SK-N-SH (cell line): ENCODE results near the gene SREBF2. TPM values are rescaled to one million over a fixed set of nuclear protein-coding genes. Genes with fewer than 3 reads are reported as not detected.

Experiments
- CTCF ChIA-PET: fragments of 300-600, 350-600 bp; formaldehyde crosslinking; extraction: SDS; loops from one replicate; lab custom pipeline; 2021; lab: Yijun Ruan, JAX
- POLR2A ChIA-PET: fragments of 350-600 bp; sonication (Branson Sonifier 250); formaldehyde crosslinking; extraction: SDS; loops from one replicate; lab custom pipeline; 2020; ENCODE audit warnings: antibody characterized with exemption, inconsistent platforms; lab: Yijun Ruan, JAX
- DNase-seq: peaks from one replicate; pipeline ENCODE4 v3.0.0; 2012
- H2AFZ ChIP-seq: fragments of 200-600 bp; sonication (generic); 2 replicates; pipeline ENCODE4 v1.8.1; 2016; ENCODE audit warnings: antibody characterized with exemption, mild to moderate bottlenecking, low read depth
- H3F3A ChIP-seq: fragments of 200-600 bp; sonication (generic); replicated peaks from 2 replicates; pipeline ENCODE3; 2016; ENCODE audit warnings: antibody characterized with exemption, mild to moderate bottlenecking; ENCODE audit not compliant: insufficient read depth
- H3K27ac ChIP-seq, 2 experiments: fragments of 200-500 bp in 1 of 2; fragments of 200-600 bp in 1 of 2; sonication (Bioruptor generic) in 1 of 2; sonication (generic), shearing (Covaris generic) in 1 of 2; 2 replicates each; pipeline versions ENCODE4 v1.5.1 to v1.6.1; 2014 to 2016; ENCODE audit warnings: low read depth in 2 of 2, inconsistent platforms in 1 of 2, low read length in 1 of 2, mild to moderate bottlenecking in 1 of 2, mixed read lengths in 1 of 2
- H3K27me3 ChIP-seq: fragments of 200-600 bp; sonication (generic), shearing (Covaris generic); 2 replicates; pipeline ENCODE4 v1.6.1; 2016; ENCODE audit warnings: mixed run types; ENCODE audit not compliant: insufficient read depth
- H3K36me3 ChIP-seq, 2 experiments: fragments of 200-500 bp in 1 of 2; fragments of 200-600 bp in 1 of 2; sonication (Bioruptor generic) in 1 of 2; sonication (generic) in 1 of 2; replicated peaks in 1 of 2; 2 replicates each; pipeline versions ENCODE3 to v1.5.1; 2014 to 2016; ENCODE audit warnings: low read length in 1 of 2, mild to moderate bottlenecking in 1 of 2; ENCODE audit not compliant: insufficient read depth in 2 of 2, control insufficient read depth in 1 of 2
- H3K4me1 ChIP-seq, 2 experiments: fragments of 200-500 bp in 1 of 2; fragments of 200-600 bp in 1 of 2; sonication (Bioruptor generic) in 1 of 2; sonication (generic), shearing (Covaris generic) in 1 of 2; 2 replicates each; pipeline versions ENCODE4 v1.5.1 to v1.6.1; 2014 to 2016; ENCODE audit warnings: low read depth in 1 of 2, low read length in 1 of 2, mixed run types in 1 of 2; ENCODE audit not compliant: insufficient read depth in 2 of 2, control insufficient read depth in 1 of 2
- H3K4me2 ChIP-seq: fragments of 200-600 bp; sonication (generic), shearing (Covaris generic); 2 replicates; pipeline ENCODE4 v1.6.1; 2017; ENCODE audit warnings: mixed run types
- H3K4me3 ChIP-seq, 2 experiments: fragments of 200-500 bp in 1 of 2; fragments of 200-600 bp in 1 of 2; sonication (Bioruptor generic) in 1 of 2; sonication (generic), shearing (Covaris generic) in 1 of 2; 2 replicates each; pipeline versions ENCODE4 v1.5.1 to v1.8.1; 2014 to 2016; ENCODE audit warnings: low read depth in 2 of 2, inconsistent platforms in 1 of 2, low read length in 1 of 2, mild to moderate bottlenecking in 1 of 2, mixed read lengths in 1 of 2, moderate library complexity in 1 of 2
- H3K79me2 ChIP-seq: fragments of 200-600 bp; sonication (generic); 2 replicates; pipeline ENCODE4 v1.8.1; 2017; ENCODE audit warnings: mild to moderate bottlenecking; ENCODE audit not compliant: insufficient read depth
- H3K9ac ChIP-seq: fragments of 200-600 bp; sonication (generic); 2 replicates; pipeline ENCODE4 v1.6.1; 2017; ENCODE audit warnings: mixed run types
- H3K9me2 ChIP-seq: fragments of 200-600 bp; sonication (generic); 2 replicates; pipeline ENCODE4 v1.6.1; 2017; ENCODE audit warnings: mixed run types
- H3K9me3 ChIP-seq: fragments of 200-600 bp; sonication (generic); 2 replicates; pipeline ENCODE4 v1.6.1; 2017; ENCODE audit warnings: mixed run types, mild to moderate bottlenecking, moderate library complexity
- H4K20me1 ChIP-seq: fragments of 200-600 bp; sonication (generic); 2 replicates; pipeline ENCODE4 v1.6.1; 2017; ENCODE audit warnings: mild to moderate bottlenecking, mixed run types; ENCODE audit not compliant: insufficient read depth
- CHD2 ChIP-seq: fragments of 150-350 bp; IDR thresholded peaks from 2 replicates; pipeline ENCODE4 v1.6.1; 2018; ENCODE audit warnings: low read length; ENCODE audit not compliant: partially characterized antibody
- ELF1 ChIP-seq: IDR thresholded peaks from 2 replicates; pipeline ENCODE4 v1.4.0; 2012
- EP300 ChIP-seq, 2 experiments: IDR thresholded peaks; 2 replicates each; pipeline versions ENCODE4 v1.4.0 to v1.6.1; 2012; ENCODE audit warnings: borderline replicate concordance in 1 of 2, low read depth in 1 of 2, low read length in 1 of 2
- FOXJ3 ChIP-seq: sonication (generic); formaldehyde crosslinking; IDR thresholded peaks from 2 replicates; pipeline ENCODE4 v1.5.1; 2020; ENCODE audit warnings: mild to moderate bottlenecking, missing genetic modification reagents
- FOXM1 ChIP-seq: IDR thresholded peaks from 2 replicates; pipeline ENCODE4 v1.4.0; 2012; ENCODE audit warnings: low read depth, mild to moderate bottlenecking
- GABPA ChIP-seq: IDR thresholded peaks from 2 replicates; pipeline ENCODE4 v1.4.0; 2012; ENCODE audit warnings: low read depth, mild to moderate bottlenecking
- JUND ChIP-seq: IDR thresholded peaks from 2 replicates; pipeline ENCODE4 v1.4.0; 2012
- NRF1 ChIP-seq: IDR thresholded peaks from 2 replicates; pipeline ENCODE4 v1.6.1; 2012; ENCODE audit warnings: low read depth, mild to moderate bottlenecking, low read length
- RFX5 ChIP-seq: IDR thresholded peaks from 2 replicates; pipeline ENCODE4 v1.6.1; 2012; ENCODE audit warnings: mild to moderate bottlenecking, improper control_type of control experiment, low read length
- SIN3A ChIP-seq: IDR thresholded peaks from 2 replicates; pipeline ENCODE4 v1.6.1; 2012; ENCODE audit warnings: low read depth, mild to moderate bottlenecking, low read length, moderate library complexity, borderline replicate concordance
- TCF12 ChIP-seq: IDR thresholded peaks from 2 replicates; pipeline ENCODE4 v1.4.0; 2012
- TEAD4 ChIP-seq: IDR thresholded peaks from 2 replicates; pipeline ENCODE4 v1.4.0; 2012; ENCODE audit warnings: mild to moderate bottlenecking, borderline replicate concordance; ENCODE audit not compliant: insufficient read depth
- YY1 ChIP-seq: IDR thresholded peaks from 2 replicates; pipeline ENCODE4 v1.4.0; 2012; ENCODE audit warnings: low read depth, mild to moderate bottlenecking
- WGBS: methylation state at CpG from one replicate; pipeline ENCODE4 v1.1.6; 2017; ENCODE audit warnings: low lambda C conversion rate; 5-methylcytosine and 5-hydroxymethylcytosine counted together
- polyA plus RNA-seq, 3 experiments: library from polyadenylated mRNA; depleted of rRNA; stranded (reverse); fragments of >200 nt; gene quantifications; 2 replicates each; pipeline ENCODE4 v1.2.3, GENCODE V29; 2012
- TF ChIP-seq, protein P1 (sequence below): IDR thresholded peaks from 2 replicates; pipeline ENCODE4; 2012
- TF ChIP-seq, protein P2 (sequence below): IDR thresholded peaks from 2 replicates; pipeline ENCODE4 v1.4.0; 2012; ENCODE audit warnings: low read depth
- TF ChIP-seq, protein P3 (sequence below): IDR thresholded peaks from 2 replicates; pipeline ENCODE4 v1.4.0; 2012; ENCODE audit warnings: low read depth, borderline replicate concordance
- TF ChIP-seq, protein P4 (sequence below): fragments of 150-350 bp; IDR thresholded peaks from 2 replicates; pipeline ENCODE4 v1.6.1; 2016; ENCODE audit warnings: mild to moderate bottlenecking, low read depth, low read length
- TF ChIP-seq, protein P5 (sequence below): IDR thresholded peaks from 2 replicates; pipeline ENCODE4 v1.6.1; 2012; ENCODE audit warnings: mild to moderate bottlenecking, low read depth, low read length, moderate library complexity
- TF ChIP-seq, protein P6 (sequence below): fragments of 150-350 bp; IDR thresholded peaks from 2 replicates; pipeline ENCODE4 v1.6.1; 2017; ENCODE audit warnings: antibody characterized with exemption, low read length, low read depth, borderline replicate concordance

Gene SREBF2
- polyA plus RNA-seq, 1 of the 3 experiments (the other 2 are of a cell fraction) = 7.5 TPM

DNA sequence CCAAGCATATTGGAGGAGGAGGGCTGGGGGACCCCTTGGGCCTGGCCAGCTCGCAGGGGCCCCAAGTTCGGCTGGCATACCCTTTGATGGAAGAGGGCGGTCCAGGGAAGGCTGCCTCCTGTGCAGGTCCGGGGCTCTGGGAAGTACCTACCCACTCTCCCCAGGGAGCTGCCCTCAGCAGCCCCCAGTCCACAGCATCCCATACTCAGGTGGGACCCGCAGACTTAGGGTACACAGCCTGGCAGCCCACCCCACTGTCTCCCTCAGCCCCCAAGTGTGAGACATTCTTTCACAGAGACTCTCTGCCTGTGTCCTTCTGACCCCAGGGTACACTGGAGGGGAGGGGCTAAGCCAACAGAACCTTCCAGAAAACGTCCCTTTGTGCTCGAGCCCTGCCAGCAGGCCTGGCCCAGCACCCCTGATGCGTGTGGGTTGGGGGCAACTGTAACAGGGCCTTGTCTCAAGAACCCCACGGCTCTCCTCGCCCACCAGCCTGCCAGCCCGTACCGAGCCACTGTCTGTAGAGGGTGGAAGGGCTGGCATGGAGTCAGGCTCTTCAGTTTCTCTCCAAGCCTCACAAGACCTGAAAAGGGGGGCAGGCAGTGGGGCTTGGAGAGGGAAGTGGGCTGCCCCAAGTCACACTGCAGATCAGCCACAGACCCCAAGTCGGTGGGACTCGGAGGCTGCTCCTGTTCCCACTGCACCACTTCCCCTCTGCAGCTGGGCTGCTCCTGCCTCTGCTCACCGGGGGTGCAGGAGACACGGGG, 100.7 kb downstream of the SREBF2 start:
- Histone ChIP-seq H3K27me3 (no peaks in the 10 kb centered on the region), H2AFZ (no peak overlapping the region), H3K36me3 (no peaks in the 10 kb centered on the region), H3F3A (no peaks in the 10 kb centered on the region), H3K4me1 (no peaks in the 10 kb centered on the region; a peak in 1 of 4 replicates), H4K20me1 (no peaks in the 10 kb centered on the region), H3K9me3 (no peaks in the 10 kb centered on the region), H3K4me3 (no peak overlapping the region), H3K9me2 (no peaks in the 10 kb centered on the region), H3K79me2 (no peaks in the 10 kb centered on the region), H3K4me2 (no peak overlapping the region), H3K27ac (no peak overlapping the region), H3K9ac (no peak overlapping the region)
- POLR2A ChIA-PET = no interaction called here
- no peak for DNase-seq
- WGBS = 84% methylated on average over 3 of the region's 16 CpGs
- CTCF ChIA-PET = no interaction called here
- TF ChIP-seq, protein P1, sequence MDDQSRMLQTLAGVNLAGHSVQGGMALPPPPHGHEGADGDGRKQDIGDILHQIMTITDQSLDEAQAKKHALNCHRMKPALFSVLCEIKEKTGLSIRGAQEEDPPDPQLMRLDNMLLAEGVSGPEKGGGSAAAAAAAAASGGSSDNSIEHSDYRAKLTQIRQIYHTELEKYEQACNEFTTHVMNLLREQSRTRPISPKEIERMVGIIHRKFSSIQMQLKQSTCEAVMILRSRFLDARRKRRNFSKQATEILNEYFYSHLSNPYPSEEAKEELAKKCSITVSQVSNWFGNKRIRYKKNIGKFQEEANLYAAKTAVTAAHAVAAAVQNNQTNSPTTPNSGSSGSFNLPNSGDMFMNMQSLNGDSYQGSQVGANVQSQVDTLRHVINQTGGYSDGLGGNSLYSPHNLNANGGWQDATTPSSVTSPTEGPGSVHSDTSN = no peak
- TF ChIP-seq SIN3A = no peak
- TF ChIP-seq EP300 (IDR thresholded peaks at IDR 0.05; ENCODE audit: borderline replicate concordance in 1 of 2, low read depth in 1 of 2, low read length in 1 of 2) = no peak
- TF ChIP-seq TEAD4 = no peak
- no peak for TF ChIP-seq NRF1
- no peak for TF ChIP-seq FOXM1
- TF ChIP-seq RFX5 = no peak
- TF ChIP-seq YY1 = no peak
- no peak for TF ChIP-seq ELF1
- no peak for TF ChIP-seq JUND
- TF ChIP-seq CHD2 = no peak
- TF ChIP-seq, protein P2, sequence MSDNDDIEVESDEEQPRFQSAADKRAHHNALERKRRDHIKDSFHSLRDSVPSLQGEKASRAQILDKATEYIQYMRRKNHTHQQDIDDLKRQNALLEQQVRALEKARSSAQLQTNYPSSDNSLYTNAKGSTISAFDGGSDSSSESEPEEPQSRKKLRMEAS = no peak
- TF ChIP-seq, protein P3, sequence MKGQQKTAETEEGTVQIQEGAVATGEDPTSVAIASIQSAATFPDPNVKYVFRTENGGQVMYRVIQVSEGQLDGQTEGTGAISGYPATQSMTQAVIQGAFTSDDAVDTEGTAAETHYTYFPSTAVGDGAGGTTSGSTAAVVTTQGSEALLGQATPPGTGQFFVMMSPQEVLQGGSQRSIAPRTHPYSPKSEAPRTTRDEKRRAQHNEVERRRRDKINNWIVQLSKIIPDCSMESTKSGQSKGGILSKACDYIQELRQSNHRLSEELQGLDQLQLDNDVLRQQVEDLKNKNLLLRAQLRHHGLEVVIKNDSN = no peak
- TF ChIP-seq, protein P4, sequence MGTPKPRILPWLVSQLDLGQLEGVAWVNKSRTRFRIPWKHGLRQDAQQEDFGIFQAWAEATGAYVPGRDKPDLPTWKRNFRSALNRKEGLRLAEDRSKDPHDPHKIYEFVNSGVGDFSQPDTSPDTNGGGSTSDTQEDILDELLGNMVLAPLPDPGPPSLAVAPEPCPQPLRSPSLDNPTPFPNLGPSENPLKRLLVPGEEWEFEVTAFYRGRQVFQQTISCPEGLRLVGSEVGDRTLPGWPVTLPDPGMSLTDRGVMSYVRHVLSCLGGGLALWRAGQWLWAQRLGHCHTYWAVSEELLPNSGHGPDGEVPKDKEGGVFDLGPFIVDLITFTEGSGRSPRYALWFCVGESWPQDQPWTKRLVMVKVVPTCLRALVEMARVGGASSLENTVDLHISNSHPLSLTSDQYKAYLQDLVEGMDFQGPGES = no peak
- TF ChIP-seq GABPA = no peak
- TF ChIP-seq, protein P5, sequence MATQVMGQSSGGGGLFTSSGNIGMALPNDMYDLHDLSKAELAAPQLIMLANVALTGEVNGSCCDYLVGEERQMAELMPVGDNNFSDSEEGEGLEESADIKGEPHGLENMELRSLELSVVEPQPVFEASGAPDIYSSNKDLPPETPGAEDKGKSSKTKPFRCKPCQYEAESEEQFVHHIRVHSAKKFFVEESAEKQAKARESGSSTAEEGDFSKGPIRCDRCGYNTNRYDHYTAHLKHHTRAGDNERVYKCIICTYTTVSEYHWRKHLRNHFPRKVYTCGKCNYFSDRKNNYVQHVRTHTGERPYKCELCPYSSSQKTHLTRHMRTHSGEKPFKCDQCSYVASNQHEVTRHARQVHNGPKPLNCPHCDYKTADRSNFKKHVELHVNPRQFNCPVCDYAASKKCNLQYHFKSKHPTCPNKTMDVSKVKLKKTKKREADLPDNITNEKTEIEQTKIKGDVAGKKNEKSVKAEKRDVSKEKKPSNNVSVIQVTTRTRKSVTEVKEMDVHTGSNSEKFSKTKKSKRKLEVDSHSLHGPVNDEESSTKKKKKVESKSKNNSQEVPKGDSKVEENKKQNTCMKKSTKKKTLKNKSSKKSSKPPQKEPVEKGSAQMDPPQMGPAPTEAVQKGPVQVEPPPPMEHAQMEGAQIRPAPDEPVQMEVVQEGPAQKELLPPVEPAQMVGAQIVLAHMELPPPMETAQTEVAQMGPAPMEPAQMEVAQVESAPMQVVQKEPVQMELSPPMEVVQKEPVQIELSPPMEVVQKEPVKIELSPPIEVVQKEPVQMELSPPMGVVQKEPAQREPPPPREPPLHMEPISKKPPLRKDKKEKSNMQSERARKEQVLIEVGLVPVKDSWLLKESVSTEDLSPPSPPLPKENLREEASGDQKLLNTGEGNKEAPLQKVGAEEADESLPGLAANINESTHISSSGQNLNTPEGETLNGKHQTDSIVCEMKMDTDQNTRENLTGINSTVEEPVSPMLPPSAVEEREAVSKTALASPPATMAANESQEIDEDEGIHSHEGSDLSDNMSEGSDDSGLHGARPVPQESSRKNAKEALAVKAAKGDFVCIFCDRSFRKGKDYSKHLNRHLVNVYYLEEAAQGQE = no peak
- TF ChIP-seq, protein P6, sequence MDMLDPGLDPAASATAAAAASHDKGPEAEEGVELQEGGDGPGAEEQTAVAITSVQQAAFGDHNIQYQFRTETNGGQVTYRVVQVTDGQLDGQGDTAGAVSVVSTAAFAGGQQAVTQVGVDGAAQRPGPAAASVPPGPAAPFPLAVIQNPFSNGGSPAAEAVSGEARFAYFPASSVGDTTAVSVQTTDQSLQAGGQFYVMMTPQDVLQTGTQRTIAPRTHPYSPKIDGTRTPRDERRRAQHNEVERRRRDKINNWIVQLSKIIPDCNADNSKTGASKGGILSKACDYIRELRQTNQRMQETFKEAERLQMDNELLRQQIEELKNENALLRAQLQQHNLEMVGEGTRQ = no peak
- TF ChIP-seq TCF12 = no peak
- TF ChIP-seq FOXJ3 = no peak
- TF ChIP-seq, all 33 proteins: peak for 0
